BLaER1 treated with 17β-estradiol and CSF1 and Interleukin-3, amounts not matched to agents 10 nM and 100 nM (cell line): ENCODE results near the gene FAM9C.

Experiments used
- H3K27ac ChIP-seq, 11 experiments: shearing (Covaris generic); formaldehyde crosslinking; 2 replicates each; pipeline ENCODE4 v1.8.1; 2022
- H3K27me3 ChIP-seq, 11 experiments: shearing (Covaris generic); formaldehyde crosslinking; 2 replicates each; pipeline ENCODE4 v1.8.1; 2022
- H3K36me3 ChIP-seq, 11 experiments: shearing (Covaris generic); formaldehyde crosslinking; 2 replicates each; pipeline ENCODE4 v1.8.1; 2022
- H3K4me1 ChIP-seq, 10 experiments: shearing (Covaris generic); formaldehyde crosslinking; 2 replicates each; pipeline ENCODE4 v1.8.1; 2022
- H3K4me2 ChIP-seq, 11 experiments: shearing (Covaris generic); formaldehyde crosslinking; 2 replicates each; pipeline ENCODE4 v1.8.1; 2022
- H3K4me3 ChIP-seq, 10 experiments: shearing (Covaris generic); formaldehyde crosslinking; 2 replicates each; pipeline ENCODE4 v1.8.1; 2022
- H3K9ac ChIP-seq, 11 experiments: shearing (Covaris generic); formaldehyde crosslinking; 2 replicates each; pipeline ENCODE4 v1.8.1; 2022
- H3K9me3 ChIP-seq, 11 experiments: shearing (Covaris generic); formaldehyde crosslinking; replicated peaks in 1 of 11; 2 replicates each; pipeline ENCODE4 v1.8.1; 2022
- H4K20me1 ChIP-seq, 11 experiments: shearing (Covaris generic); formaldehyde crosslinking; 2 replicates each; pipeline ENCODE4 v1.8.1; 2022
- Cebpa-rat ChIP-seq, 11 experiments: shearing (Covaris generic); IDR thresholded peaks; 2 replicates each; pipeline ENCODE4 v1.8.1; 2022

Gene FAM9C

DNA sequence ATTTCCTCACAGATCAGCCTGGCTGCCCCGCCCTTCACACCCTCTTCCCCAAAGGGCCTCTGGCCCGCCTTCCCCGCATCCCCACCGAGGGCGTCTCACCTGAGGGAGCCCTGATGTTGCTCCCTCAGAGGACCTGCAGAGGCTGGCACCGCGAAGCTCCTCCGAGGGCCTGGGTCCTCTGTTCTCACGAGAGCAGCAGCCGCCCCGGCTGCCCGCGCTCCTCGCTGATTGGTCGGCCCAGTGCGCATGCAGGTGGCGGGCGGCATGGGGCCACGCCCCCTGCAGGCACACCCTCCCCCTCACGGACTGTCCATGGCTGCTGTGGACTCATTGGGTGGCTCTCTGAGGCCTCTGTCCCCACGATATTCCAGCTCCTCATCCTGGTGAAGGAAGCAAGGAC lies at the start of gene FAM9C:
Gene FAM9C (minus strand): TSS at position 180 of the 400 bp plus-strand sequence. CDS start 831 bp downstream, outside the sequence.
- Histone ChIP-seq H4K20me1 (no peaks in the 10 kb centered on the region), H3K27me3 (peaks cover 0 to 14% (median 0%) of the 10 kb centered on the region in 11 experiments; a peak in 2 of 22 replicates), H3K4me1 (peaks cover 0 to 34% (median 15%) of the 10 kb centered on the region in 10 experiments; a peak in 11 of 20 replicates), H3K27ac (no peak within 1 kb of the TSS), H3K9ac (no peak within 1 kb of the TSS), H3K4me3 (no peak within 1 kb of the TSS), H3K36me3 (no peaks in the 10 kb centered on the region), H3K4me2 (no peak within 1 kb of the TSS), H3K9me3 (peaks cover 7 to 44% (median 18%) of the 10 kb centered on the region in 11 experiments; a peak in 19 of 22 replicates)
- no peak for TF ChIP-seq Cebpa-rat (IDR thresholded peaks at IDR 0.05)

GRCh38 chrX:13093529-13094140 lies 49.2 kb upstream of the FAM9C start:
- Histone ChIP-seq H3K4me1 (peaks cover 52 to 80% (median 56%) of the 10 kb centered on the region in 10 experiments), H3K27ac (peak overlapping the region; percentile 70 to 99 (median 95); a peak in 21 of 22 replicates), H3K27me3 (peaks cover 0 to 33% (median 0%) of the 10 kb centered on the region in 11 experiments; a peak in 3 of 22 replicates), H3K4me3 (peak overlapping the region in 1 of 10 experiments; percentile 13; a peak in 1 of 20 replicates), H3K36me3 (no peaks in the 10 kb centered on the region), H3K9ac (peak overlapping the region in 8 of 11 experiments; percentile 22 to 82 (median 50); a peak in 7 of 22 replicates), H4K20me1 (no peaks in the 10 kb centered on the region), H3K4me2 (peak overlapping the region; percentile 34 to 83 (median 65); a peak in 21 of 22 replicates), H3K9me3 (peaks cover 0 to 15% (median 4%) of the 10 kb centered on the region in 11 experiments; a peak in 9 of 22 replicates)
- no peak for TF ChIP-seq Cebpa-rat (IDR thresholded peaks at IDR 0.05)

DNA sequence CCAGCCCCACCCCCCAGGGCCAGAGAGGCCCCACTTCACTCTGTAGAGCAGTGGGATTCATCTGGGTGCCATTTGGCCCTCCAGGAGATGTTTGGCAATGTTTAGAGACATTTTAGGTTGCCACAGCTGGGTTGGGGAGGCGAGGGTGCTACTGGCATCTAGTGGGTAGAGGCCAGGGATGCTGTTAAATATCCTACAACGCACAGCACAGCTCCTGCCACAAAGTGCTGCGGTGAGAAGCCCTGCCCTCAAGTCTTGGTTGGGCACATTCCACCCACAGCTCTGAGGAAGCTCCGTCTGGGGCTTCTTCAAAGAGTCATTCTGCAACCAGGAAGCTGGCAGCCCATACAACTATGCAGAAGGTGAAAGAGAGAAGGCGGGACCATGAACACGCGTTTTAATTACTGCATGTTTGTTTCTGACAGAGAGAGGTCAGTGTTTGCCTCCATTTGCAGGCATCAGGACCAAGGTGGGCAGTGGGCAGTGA lies 48.1 kb upstream of the FAM9C start:
- Histone ChIP-seq H3K36me3 (no peaks in the 10 kb centered on the region), H3K9me3 (0 out of 22 replicates have a peak, but pooled peaks cover 0 to 6% (median 0%) of the 10 kb centered on the region in 11 experiments), H3K4me3 (peak overlapping the region in 1 of 10 experiments; percentile 13; a peak in 1 of 20 replicates), H3K9ac (peak overlapping the region; percentile 65 to 87 (median 79); a peak in 21 of 22 replicates), H3K27me3 (peaks cover 0 to 27% (median 0%) of the 10 kb centered on the region in 11 experiments; a peak in 3 of 22 replicates), H3K4me1 (peaks cover 64 to 86% (median 67%) of the 10 kb centered on the region in 10 experiments), H3K4me2 (peak overlapping the region; percentile 47 to 83 (median 68)), H4K20me1 (no peaks in the 10 kb centered on the region), H3K27ac (peak overlapping the region; percentile 87 to 99 (median 95))
- 0 out of 22 replicates have a peak, but pooled peaks of 1 of the 11 experiments have one; percentile 7 for TF ChIP-seq Cebpa-rat (IDR thresholded peaks at IDR 0.05)

GRCh38 chrX:13091111-13091765 lies 46.8 kb upstream of the FAM9C start:
- Histone ChIP-seq H3K4me2 (peak overlapping the region; percentile 47 to 83 (median 68)), H3K4me1 (peaks cover 76 to 98% (median 80%) of the 10 kb centered on the region in 10 experiments), H3K36me3 (no peaks in the 10 kb centered on the region), H3K27me3 (peaks cover 0 to 27% (median 0%) of the 10 kb centered on the region in 11 experiments; a peak in 3 of 22 replicates), H3K4me3 (no peak overlapping the region), H3K9me3 (0 out of 22 replicates have a peak, but pooled peaks cover 0 to 6% (median 0%) of the 10 kb centered on the region in 11 experiments), H3K27ac (peak overlapping the region; percentile 87 to 99 (median 95)), H4K20me1 (no peaks in the 10 kb centered on the region), H3K9ac (peak overlapping the region; percentile 65 to 87 (median 79))
- no peak for TF ChIP-seq Cebpa-rat (IDR thresholded peaks at IDR 0.05)

GRCh38 chrX:13090339-13091110 lies 46.1 kb upstream of the FAM9C start:
- 0 out of 22 replicates have a peak, but pooled peaks cover 0 to 6% (median 0%) of the 10 kb centered on the region in 11 experiments for H3K9me3 ChIP-seq
- 0 out of 20 replicates have a peak overlapping the region, but pooled peaks of 1 of the 10 experiments have one; percentile 2 for H3K4me3 ChIP-seq
- peak overlapping the region; percentile 65 to 87 (median 79); a peak in 21 of 22 replicates for H3K9ac ChIP-seq
- H3K27ac ChIP-seq: peak overlapping the region; percentile 87 to 99 (median 95)
- TF ChIP-seq Cebpa-rat (IDR thresholded peaks at IDR 0.05): peak in 7 of 11 experiments; percentile 37 to 78 (median 62); a peak in 10 of 22 replicates
- H4K20me1 ChIP-seq: no peaks in the 10 kb centered on the region
- peaks cover 0 to 25% (median 0%) of the 10 kb centered on the region in 11 experiments; a peak in 3 of 22 replicates for H3K27me3 ChIP-seq
- H3K36me3 ChIP-seq: no peaks in the 10 kb centered on the region
- peak overlapping the region; percentile 47 to 83 (median 68) for H3K4me2 ChIP-seq
- H3K4me1 ChIP-seq: peaks cover 80 to 98% (median 87%) of the 10 kb centered on the region in 10 experiments

- Histone ChIP-seq H3K27ac (peak overlapping the region; percentile 87 to 99 (median 95)), H3K4me2 (peak overlapping the region; percentile 47 to 83 (median 68)), H3K27me3 (peaks cover 0 to 20% (median 0%) of the 10 kb centered on the region in 11 experiments; a peak in 3 of 22 replicates), H3K9ac (peak overlapping the region; percentile 65 to 87 (median 79); a peak in 20 of 22 replicates), H3K4me3 (0 out of 20 replicates have a peak overlapping the region, but pooled peaks of 1 of the 10 experiments have one; percentile 2), H3K9me3 (0 out of 22 replicates have a peak, but pooled peaks cover 0 to 6% (median 0%) of the 10 kb centered on the region in 11 experiments), H4K20me1 (no peaks in the 10 kb centered on the region), H3K4me1 (peaks cover 86 to 98% (median 92%) of the 10 kb centered on the region in 10 experiments), H3K36me3 (no peaks in the 10 kb centered on the region)
- TF ChIP-seq Cebpa-rat (IDR thresholded peaks at IDR 0.05): no peak
Observed at GRCh38 chrX:13090027-13090338, 45.6 kb upstream of the FAM9C start.

DNA sequence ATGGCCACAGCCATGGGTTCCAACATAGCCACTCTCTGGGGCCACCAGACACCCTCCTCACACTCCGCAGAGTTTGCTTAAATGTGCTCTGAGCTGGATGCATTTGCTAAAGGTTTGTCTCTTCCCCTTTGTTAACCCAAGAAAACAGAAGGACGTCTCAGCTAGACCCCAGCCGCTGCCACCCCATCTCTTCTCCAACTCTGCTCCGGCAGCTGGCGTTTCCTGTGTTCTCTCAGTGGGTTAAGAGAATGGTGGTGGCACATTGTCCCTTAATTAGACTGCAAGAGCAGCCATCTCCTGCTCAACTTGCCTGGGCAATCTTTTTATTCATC lies 43.7 kb upstream of the FAM9C start:
- Histone ChIP-seq H3K4me2 (peak overlapping the region; percentile 63 to 83 (median 76)), H4K20me1 (no peaks in the 10 kb centered on the region), H3K4me3 (peak overlapping the region in 3 of 10 experiments; percentile 10 to 16 (median 14); a peak in 4 of 20 replicates), H3K9me3 (0 out of 22 replicates have a peak, but pooled peaks cover 0 to 8% (median 0%) of the 10 kb centered on the region in 11 experiments), H3K27ac (peak overlapping the region; percentile 54 to 99 (median 95)), H3K36me3 (no peaks in the 10 kb centered on the region), H3K27me3 (peaks cover 0 to 12% (median 0%) of the 10 kb centered on the region in 11 experiments; a peak in 2 of 22 replicates), H3K4me1 (peaks cover 93 to 100% (median 98%) of the 10 kb centered on the region in 10 experiments), H3K9ac (peak overlapping the region; percentile 40 to 87 (median 81); a peak in 21 of 22 replicates)
- TF ChIP-seq Cebpa-rat (IDR thresholded peaks at IDR 0.05): no peak
